Spleen (tissue), 11 donors: Measurements from ENCODE around the gene MICAL2. TPM values are rescaled to one million over a fixed set of nuclear protein-coding genes. Genes with fewer than 3 reads are reported as not detected.

Experiments
- DNase-seq: peaks from one replicate; pipeline ENCODE4 v3.0.0-alpha.2; 2020
- H3K27ac ChIP-seq, 8 donors: fragments of 200-600 bp; sonication (generic) in 7 of 8; 1 replicate in 4 of 8; 2 replicates in 4 of 8; pipeline versions ENCODE4 v1.5.0 to v1.8.0; 2016 to 2021; ENCODE audit warnings: inconsistent platforms in 4 of 8, mild to moderate bottlenecking in 4 of 8, moderate library complexity in 1 of 8
- H3K27me3 ChIP-seq, 7 donors: fragments of 200-600 bp; sonication (generic) in 6 of 7; replicated peaks in 1 of 7; 1 replicate in 4 of 7; 2 replicates in 3 of 7; pipeline versions ENCODE4 v1.5.0 to v1.8.0; 2016 to 2021; ENCODE audit warnings: inconsistent platforms in 3 of 7, mild to moderate bottlenecking in 1 of 7
- H3K36me3 ChIP-seq, 6 donors: fragments of 200-600 bp; sonication (generic) in 5 of 6; 1 replicate in 4 of 6; 2 replicates in 2 of 6; pipeline versions ENCODE4 v1.5.0 to v1.8.0; 2016 to 2021; ENCODE audit warnings: inconsistent platforms in 2 of 6
- H3K4me1 ChIP-seq, 6 donors: fragments of 200-600 bp; sonication (generic) in 5 of 6; 1 replicate in 3 of 6; 2 replicates in 3 of 6; pipeline versions ENCODE4 v1.5.0 to v1.8.0; 2016 to 2021; ENCODE audit warnings: inconsistent platforms in 3 of 6
- H3K4me3 ChIP-seq, 8 donors: fragments of 200-600 bp; sonication (generic) in 7 of 8; 1 replicate in 4 of 8; 2 replicates in 4 of 8; pipeline versions ENCODE4 v1.5.0 to v1.8.0; 2016 to 2021; ENCODE audit warnings: inconsistent platforms in 4 of 8, mild to moderate bottlenecking in 4 of 8, moderate library complexity in 2 of 8
- H3K9me3 ChIP-seq, 8 donors: fragments of 200-600 bp; sonication (generic) in 7 of 8; 1 replicate in 4 of 8; 2 replicates in 4 of 8; pipeline versions ENCODE4 v1.5.0 to v1.8.0; 2016 to 2021; ENCODE audit warnings: inconsistent platforms in 4 of 8
- POLR2A ChIP-seq, 3 donors: fragments of 450-650 bp; IDR thresholded peaks; one replicate each; pipeline ENCODE4 v1.5.1; 2017; ENCODE audit warnings: antibody characterized with exemption in 3 of 3, mild to moderate bottlenecking in 1 of 3
- POLR2AphosphoS5 ChIP-seq, 3 donors: sonication (generic); formaldehyde crosslinking; IDR thresholded peaks; one replicate each; pipeline ENCODE4 v1.5.1; 2017; ENCODE audit warnings: antibody characterized with exemption in 3 of 3
- WGBS, 5 donors: extraction: QIAGEN DNeasy Blood & Tissue Kit in 3 of 5; methylation state at CpG; one replicate each; pipeline versions ENCODE4 v1.1.5 to v1.1.7; 2013 to 2018; 5-methylcytosine and 5-hydroxymethylcytosine counted together
- intact Hi-C: fragments of 100-400 bp; cut with DNase I; formaldehyde crosslinking; loops from one replicate; pipeline ENCODE4 v1.15.0; 2023; ENCODE audit warnings: low total_unique reads
- polyA plus RNA-seq, 3 donors: library from polyadenylated mRNA; stranded (reverse); fragments of 200-250 nt; gene quantifications; one replicate each; pipeline ENCODE4 v1.2.1, GENCODE V29; 2013
- total RNA-seq, 7 donors: library from RNA; depleted of rRNA in 3 of 7; stranded (reverse); fragments of >200 nt in 3 of 7; fragmentation: NEBNext Ultra II Directional in 4 of 7; extraction: Animal tissue kit (Norgen Biotek cat#: 25700) in 4 of 7; gene quantifications; one replicate each; pipeline versions ENCODE4 v1.1.0 to v1.2.1, GENCODE V29; 2016 to 2021
- TF ChIP-seq, protein P1 (sequence below), 11 experiments: fragments of 200-600 bp in 7 of 11; fragments of 450-650 bp in 4 of 11; sonication (generic) in 4 of 11; IDR thresholded peaks in 8 of 11; conservative IDR thresholded peaks in 3 of 11; 1 replicate in 7 of 11; 2 replicates in 4 of 11; pipeline versions ENCODE4 v1.4.0 to v1.8.0; 2016 to 2021; ENCODE audit warnings: antibody characterized with exemption in 11 of 11, inconsistent platforms in 4 of 11, mild to moderate bottlenecking in 1 of 11
- donor health status: healthy with polysubstance abuse.
- donor health status: DM: no; HTN: no; CAD: no; lungs with moderate emphysema.
- donor health status: DM: no; HTN: no; CAD: no.
- donor health status: Bipolar disorder and iron deficiency.
- donor health status: healthy.
- donor health status: DM: no; HTN: no; CAD: no.
- donor health status: DM: yes; HTN: yes; CAD: no.

MICAL2 gene
- total and polyA plus RNA-seq, 10 donors: 1.9 to 50.8 (median 32.3) TPM

DNA sequence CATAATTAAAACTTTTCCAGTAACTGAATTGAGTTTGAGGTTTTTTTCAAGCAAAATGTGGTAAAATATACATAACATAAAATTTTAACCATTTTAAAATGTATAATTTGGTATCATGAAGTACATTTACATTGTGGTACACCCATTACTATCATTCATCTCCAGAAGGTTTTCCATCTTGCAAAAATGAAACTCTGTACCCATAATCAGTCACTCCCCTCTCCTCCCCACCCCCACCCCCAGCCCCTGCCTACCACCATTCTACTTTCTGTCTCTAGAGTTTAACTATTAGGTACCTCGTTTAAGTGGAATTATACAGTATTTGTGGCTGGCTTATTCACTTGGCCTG is 63.7 kb downstream of the MICAL2 start:
- Histone ChIP-seq H3K4me3 (no peak overlapping the region), H3K36me3 (no peaks in the 10 kb centered on the region), H3K27me3 (no peaks in the 10 kb centered on the region), H3K4me1 (peaks cover 0 to 21% (median 1%) of the 10 kb centered on the region in 6 donors), H3K27ac (peak overlapping the region in 1 of 8 donors; percentile 3), H3K9me3 (peaks cover 0 to 4% (median 0%) of the 10 kb centered on the region in 8 donors)
- no peak for DNase-seq
- intact Hi-C loops: no loop called here
- TF ChIP-seq, protein P1, sequence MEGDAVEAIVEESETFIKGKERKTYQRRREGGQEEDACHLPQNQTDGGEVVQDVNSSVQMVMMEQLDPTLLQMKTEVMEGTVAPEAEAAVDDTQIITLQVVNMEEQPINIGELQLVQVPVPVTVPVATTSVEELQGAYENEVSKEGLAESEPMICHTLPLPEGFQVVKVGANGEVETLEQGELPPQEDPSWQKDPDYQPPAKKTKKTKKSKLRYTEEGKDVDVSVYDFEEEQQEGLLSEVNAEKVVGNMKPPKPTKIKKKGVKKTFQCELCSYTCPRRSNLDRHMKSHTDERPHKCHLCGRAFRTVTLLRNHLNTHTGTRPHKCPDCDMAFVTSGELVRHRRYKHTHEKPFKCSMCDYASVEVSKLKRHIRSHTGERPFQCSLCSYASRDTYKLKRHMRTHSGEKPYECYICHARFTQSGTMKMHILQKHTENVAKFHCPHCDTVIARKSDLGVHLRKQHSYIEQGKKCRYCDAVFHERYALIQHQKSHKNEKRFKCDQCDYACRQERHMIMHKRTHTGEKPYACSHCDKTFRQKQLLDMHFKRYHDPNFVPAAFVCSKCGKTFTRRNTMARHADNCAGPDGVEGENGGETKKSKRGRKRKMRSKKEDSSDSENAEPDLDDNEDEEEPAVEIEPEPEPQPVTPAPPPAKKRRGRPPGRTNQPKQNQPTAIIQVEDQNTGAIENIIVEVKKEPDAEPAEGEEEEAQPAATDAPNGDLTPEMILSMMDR (IDR thresholded peaks at IDR 0.05 in 8 of 11, conservative IDR thresholded peaks at IDR 0.05 in 3 of 11): no peak
- TF ChIP-seq POLR2AphosphoS5 (IDR thresholded peaks at IDR 0.05) (no peak), POLR2A (IDR thresholded peaks at IDR 0.05) (no peak)
- 11 to 37% (median 26%) methylated on average over 1 of the region's 1 CpG for WGBS, 5 donors

GRCh38 chr11:12174477-12175143 is 64.2 kb downstream of the MICAL2 start:
- Histone ChIP-seq H3K36me3 (no peaks in the 10 kb centered on the region), H3K9me3 (peaks cover 0 to 4% (median 0%) of the 10 kb centered on the region in 8 donors), H3K4me1 (peaks cover 0 to 21% (median 1%) of the 10 kb centered on the region in 6 donors), H3K27me3 (no peaks in the 10 kb centered on the region), H3K27ac (peak overlapping the region in 1 of 8 donors; percentile 3), H3K4me3 (no peak overlapping the region)
- intact Hi-C loops: no loop called here
- no peak for DNase-seq
- TF ChIP-seq POLR2A (IDR thresholded peaks at IDR 0.05): no peak
- no peak for TF ChIP-seq POLR2AphosphoS5 (IDR thresholded peaks at IDR 0.05)
- TF ChIP-seq, protein P1 (IDR thresholded peaks at IDR 0.05 in 8 of 11, conservative IDR thresholded peaks at IDR 0.05 in 3 of 11): no peak
- 56 to 66% (median 59%) methylated on average over 3 of the region's 3 CpGs for WGBS, 5 donors

DNA sequence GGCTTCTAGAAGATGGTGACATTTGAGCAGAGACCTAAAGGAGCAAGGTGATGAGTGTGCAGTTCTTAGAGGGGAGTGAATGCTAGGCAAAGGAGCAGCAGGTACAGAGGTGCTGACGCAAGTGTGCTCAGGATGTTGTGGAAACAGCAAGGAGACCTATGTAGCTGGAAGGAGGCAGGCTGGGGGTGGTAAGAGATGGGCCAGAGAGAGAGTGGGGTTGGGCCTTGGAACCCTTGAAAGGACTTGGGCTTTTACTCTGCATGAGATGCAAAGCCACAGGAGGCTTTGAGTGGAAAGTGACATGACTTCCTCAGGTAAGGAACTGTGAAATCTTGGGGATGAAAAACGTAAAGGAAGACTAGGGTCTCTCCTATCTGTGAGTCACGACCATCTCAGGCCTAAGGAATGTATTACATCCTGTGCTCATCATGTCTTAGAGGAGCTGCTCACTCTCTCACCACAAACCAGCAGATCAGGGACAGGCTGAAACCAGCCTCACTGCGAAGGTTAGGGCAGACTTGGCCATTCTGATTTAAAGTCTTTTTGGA is 65.4 kb downstream of the MICAL2 start:
- H3K36me3 ChIP-seq: no peaks in the 10 kb centered on the region
- H3K4me1 ChIP-seq: peaks cover 0 to 18% (median 0%) of the 10 kb centered on the region in 6 donors
- H3K9me3 ChIP-seq: peaks cover 0 to 4% (median 0%) of the 10 kb centered on the region in 8 donors
- no peak overlapping the region for H3K4me3 ChIP-seq
- 28 to 71% (median 51%) methylated on average over 4 of the region's 4 CpGs for WGBS, 5 donors
- no peaks in the 10 kb centered on the region for H3K27me3 ChIP-seq
- H3K27ac ChIP-seq: no peak overlapping the region
- intact Hi-C loops: no loop called here
- no peak for DNase-seq
- TF ChIP-seq, protein P1 (IDR thresholded peaks at IDR 0.05 in 8 of 11, conservative IDR thresholded peaks at IDR 0.05 in 3 of 11): no peak
- no peak for TF ChIP-seq POLR2A (IDR thresholded peaks at IDR 0.05)
- TF ChIP-seq POLR2AphosphoS5 (IDR thresholded peaks at IDR 0.05): no peak

DNA sequence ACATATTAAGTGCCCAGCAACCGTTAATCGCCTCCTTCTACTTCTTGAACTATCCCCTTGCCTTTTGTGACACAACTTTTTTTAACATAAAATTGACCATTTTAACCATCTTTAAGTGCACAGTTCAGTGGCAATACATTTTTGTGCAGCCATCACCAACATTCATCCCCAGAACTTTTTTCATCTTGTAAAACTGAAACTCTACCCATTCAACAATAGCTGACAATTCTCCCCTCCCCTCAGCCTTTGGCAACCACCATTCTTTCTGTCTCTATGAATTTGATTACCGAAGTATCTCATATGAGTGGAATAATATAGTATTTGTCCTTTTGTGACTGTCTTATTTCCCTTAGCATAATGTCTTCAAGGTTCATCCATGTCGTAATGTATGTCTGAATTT is 66.0 kb downstream of the MICAL2 start:
- H3K4me3 ChIP-seq: no peak overlapping the region
- 91 to 95% (median 95%) methylated on average over 4 of the region's 4 CpGs for WGBS, 5 donors
- no peaks in the 10 kb centered on the region for H3K27me3 ChIP-seq
- H3K9me3 ChIP-seq: peaks cover 0 to 4% (median 0%) of the 10 kb centered on the region in 8 donors
- no peaks in the 10 kb centered on the region for H3K36me3 ChIP-seq
- no peak for TF ChIP-seq POLR2A (IDR thresholded peaks at IDR 0.05)
- TF ChIP-seq, protein P1 (IDR thresholded peaks at IDR 0.05 in 8 of 11, conservative IDR thresholded peaks at IDR 0.05 in 3 of 11): no peak
- no peak for TF ChIP-seq POLR2AphosphoS5 (IDR thresholded peaks at IDR 0.05)
- no peak overlapping the region for H3K27ac ChIP-seq
- DNase-seq: no peak
- intact Hi-C loops: no loop called here
- peaks cover 0 to 13% (median 0%) of the 10 kb centered on the region in 6 donors for H3K4me1 ChIP-seq
